Measurements from ENCODE around the gene ABCA4. TPM values are rescaled to one million over a fixed set of nuclear protein-coding genes. Genes with fewer than 3 reads are reported as not detected.

The ABCA4 gene
- total RNA-seq, 2 donors from 2014 or later, result 0.21 TPM

DNA sequence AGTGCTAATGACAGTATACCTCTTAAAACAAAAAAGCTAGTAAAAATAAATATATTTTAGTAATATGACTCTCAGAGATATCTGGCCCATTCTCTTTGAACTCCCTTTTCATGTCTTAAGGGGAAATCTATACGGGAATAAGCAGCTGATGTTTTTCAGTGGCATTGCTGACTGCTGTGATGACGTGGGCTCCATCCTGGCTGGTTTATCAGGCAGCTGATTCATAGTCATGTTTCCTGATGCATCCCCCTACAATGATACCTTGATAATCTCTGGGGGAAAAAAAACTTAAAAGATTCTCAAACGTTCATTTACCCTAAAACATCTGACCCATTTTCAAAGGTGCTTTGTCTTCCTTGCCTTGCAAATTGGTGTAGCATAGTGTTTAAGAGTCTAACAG, 53.8 kb downstream of the ABCA4 start:
- DNase-seq (no peak), ATAC-seq (no peak)
- intact Hi-C loops (cut with DNase I), result no loop called here

DNA sequence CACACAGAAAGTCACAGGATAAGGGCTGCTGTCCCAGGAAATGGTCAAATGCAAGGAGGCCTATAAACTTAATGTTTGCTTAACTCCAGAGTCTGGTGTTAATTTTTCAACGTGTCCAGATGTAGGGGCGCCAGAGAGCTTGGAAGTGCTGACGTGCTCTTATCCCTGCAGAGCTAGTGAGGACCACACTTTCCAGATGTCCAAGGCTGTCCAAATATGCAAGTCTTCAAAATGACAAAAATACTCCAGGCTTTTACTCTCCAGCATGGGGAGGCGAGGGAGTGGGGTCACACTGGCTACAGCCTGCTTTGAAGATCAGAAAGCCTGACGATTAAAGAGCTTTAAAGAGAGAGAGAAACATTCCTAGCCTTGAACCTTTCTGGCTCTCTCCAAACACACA, 57.6 kb downstream of the ABCA4 start:
- DNase-seq (peak; percentile 56), ATAC-seq (peak; percentile 74 to 76)
- intact Hi-C loops (cut with DNase I), result loop anchor here (5.0 kb wide), 2 partner anchors 174 to 179 kb away; partner anchors contain the start of gene ARHGAP29 (in 1 of the 2)

GRCh38 chr1:94061513-94062443, 59.2 kb downstream of the ABCA4 start:
- peak; percentile 87 to 89 for ATAC-seq
- intact Hi-C loops (cut with DNase I), result loop anchor here (1.0 to 5.0 kb wide), 3 partner anchors 176 to 275 kb away; partner anchors contain the start of gene ARHGAP29 (in 1 of the 2)
- DNase-seq, result peak; percentile 81

- intact Hi-C loops (cut with DNase I), result loop anchor here (1.0 to 5.0 kb wide), 3 partner anchors 177 to 276 kb away; partner anchors contain the start of gene ARHGAP29 (in 1 of the 2)
- ATAC-seq (no peak), DNase-seq (no peak)
Measured at GRCh38 chr1:94060720-94061119, 60.2 kb downstream of the ABCA4 start.

DNA sequence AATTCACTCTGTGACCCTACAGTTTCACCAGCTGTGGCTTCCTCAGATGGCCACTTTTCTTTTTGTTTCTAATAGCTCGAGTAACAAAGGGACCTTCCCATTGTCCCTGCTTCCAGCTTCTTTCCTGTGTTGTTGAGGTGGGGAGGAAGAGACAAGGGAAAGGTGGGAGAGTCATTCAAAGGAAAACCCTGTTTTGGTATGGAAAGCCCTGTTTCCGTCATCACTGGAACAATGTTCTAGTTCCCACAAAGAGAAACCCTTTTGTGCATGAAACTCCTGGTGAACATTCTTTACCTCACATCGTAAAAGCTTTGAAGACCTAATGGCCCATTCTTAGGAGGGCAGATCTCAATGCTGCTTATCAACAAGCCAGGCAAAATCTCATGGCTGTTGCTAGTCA, 62.2 kb downstream of the ABCA4 start:
- intact Hi-C loops (cut with DNase I), result no loop called here
- ATAC-seq (no peak), DNase-seq (no peak)

DNA sequence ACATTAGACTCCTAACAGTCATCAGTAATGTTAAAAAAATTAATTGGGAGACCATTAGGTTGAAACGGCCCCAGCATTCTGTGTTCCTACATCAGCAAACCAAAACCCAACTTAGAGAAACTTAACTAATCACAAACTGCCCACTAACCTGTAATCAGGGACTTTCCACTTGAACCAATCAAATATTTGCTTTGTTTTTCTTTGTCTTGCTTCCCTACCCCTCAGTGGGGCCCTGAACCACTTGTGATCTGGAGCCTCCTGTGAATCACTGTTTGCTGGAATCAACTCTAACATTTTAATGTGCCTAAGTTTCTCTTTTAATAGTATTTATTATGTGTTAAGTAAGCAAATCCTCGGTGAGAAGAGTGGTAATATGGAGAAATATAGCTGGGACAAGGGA, 64.0 kb downstream of the ABCA4 start:
- intact Hi-C loops (cut with DNase I), result no loop called here
- no peak for DNase-seq
- ATAC-seq, result no peak

DNA sequence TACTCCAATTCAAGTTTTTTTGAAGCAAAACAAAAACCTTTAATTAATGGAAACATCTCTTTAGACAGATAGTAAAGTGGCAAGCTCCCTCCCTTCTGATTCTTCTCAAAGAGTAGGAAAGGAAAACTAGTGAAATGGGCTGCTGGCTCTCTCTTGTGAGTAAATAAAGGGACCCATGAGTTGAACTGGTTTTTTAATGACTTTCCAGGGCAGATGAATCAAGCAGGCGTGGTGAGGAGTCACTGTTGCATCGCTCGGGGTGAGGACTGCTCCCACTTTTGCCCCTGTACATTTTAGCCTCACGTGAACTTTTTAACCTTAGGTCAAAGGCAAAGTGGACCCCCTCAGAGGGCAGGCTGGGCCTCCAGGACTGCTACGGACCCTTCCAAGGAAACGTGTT, 64.8 kb downstream of the ABCA4 start:
- intact Hi-C loops (cut with DNase I), result no loop called here
- ATAC-seq, result no peak
- DNase-seq, result no peak

DNA sequence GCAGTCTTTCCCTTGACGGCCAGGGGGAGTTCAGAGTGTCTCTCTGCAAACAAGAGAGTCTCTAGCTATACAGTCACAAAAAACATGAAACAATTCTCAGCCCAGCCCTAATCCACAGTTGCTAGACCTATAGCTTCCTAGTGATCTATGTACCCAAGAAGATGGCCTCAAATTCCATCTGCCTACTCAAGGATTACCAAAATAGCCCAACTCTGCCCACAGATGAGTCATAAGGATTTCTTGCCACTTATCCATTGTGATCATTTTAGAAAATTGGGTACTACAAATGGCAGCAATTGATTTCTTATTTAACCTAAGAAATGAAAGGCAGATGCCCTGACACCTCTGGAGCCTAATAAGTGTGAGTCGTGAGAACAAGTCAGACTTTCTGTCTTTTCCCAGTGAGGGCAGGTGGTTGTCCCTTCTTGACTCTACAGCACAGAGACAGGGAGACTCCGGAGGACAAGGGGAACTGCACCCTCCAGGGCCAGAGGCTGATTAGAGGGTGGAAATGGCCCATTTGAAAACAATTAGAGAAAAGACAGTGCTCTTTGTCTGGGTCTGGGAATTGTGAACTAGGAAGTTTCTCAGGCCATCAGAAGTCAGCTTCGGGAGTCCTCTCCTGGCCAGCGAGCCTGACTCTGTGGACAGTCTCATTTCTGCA, 65.4 kb downstream of the ABCA4 start:
- ATAC-seq (no peak), DNase-seq (no peak)
- intact Hi-C loops (cut with DNase I), result no loop called here

GRCh38 chr1:94050675-94051074, 70.3 kb downstream of the ABCA4 start:
- intact Hi-C loops (cut with DNase I), result no loop called here
- ATAC-seq (no peak), DNase-seq (no peak)

- no peak for ATAC-seq
- no peak for DNase-seq
- intact Hi-C loops (cut with DNase I), result no loop called here
Measured at GRCh38 chr1:94050254-94050653, 70.7 kb downstream of the ABCA4 start.

DNA sequence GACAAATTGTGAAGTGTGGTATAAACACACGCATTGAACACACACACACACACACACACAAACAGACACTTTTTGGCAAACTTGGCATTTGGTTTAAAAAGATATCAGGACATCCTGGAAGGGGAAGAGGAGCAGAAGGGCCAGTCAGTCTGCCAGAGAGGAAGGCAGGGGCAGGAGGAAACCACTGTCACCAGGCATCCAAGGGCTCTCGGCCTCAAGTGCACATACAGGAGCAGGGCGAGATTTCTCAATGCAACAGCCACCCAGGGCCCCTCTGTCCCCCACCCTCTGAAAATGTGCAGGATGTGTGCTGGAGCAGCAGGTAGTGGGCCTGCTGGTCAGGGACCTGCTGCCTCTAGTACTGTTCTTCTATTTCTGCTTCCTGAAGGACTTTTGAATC, 71.2 kb downstream of the ABCA4 start:
- no peak for ATAC-seq
- intact Hi-C loops (cut with DNase I), result loop anchor here in 1 of 2 donors (5.0 kb wide), 1 partner anchor 288 kb away; no protein-coding TSS in a partner anchor
- no peak for DNase-seq

DNA sequence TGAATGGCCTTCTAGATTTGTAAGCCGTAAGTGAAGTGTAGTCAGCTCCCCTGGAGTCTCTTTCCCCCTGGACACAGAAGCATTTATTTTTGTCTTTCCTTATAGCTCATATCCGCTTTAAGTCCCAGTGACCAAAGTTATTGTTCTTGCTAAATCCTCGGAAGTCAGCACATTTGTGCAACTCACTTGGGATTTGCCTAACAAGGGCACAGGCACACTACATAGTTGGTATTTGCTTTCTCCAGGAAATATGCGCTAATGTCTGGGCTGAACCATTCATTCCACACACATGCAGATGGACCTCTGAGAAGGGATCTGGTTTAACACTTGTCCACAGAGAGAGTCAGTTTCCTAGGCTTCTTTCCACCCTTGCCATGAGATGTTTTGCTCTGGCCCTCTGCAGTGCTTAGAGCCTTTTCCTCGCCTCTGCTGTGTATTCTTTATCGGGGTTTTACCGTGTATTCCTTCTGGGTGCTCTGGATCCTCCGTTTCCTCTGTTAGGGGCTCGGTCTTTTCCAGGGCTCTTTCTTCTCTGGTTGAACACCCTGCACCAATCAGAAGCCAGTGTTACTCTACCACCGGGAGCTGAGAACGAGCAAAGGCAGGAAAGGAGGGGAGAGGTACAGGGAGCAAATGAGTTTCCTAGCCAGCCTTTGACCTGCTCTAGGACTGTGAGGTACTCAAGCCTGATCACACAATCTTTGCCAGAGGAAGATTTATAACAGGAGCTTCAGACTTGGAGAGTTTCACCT, 72.4 kb downstream of the ABCA4 start:
- DNase-seq, result no peak
- intact Hi-C loops (cut with DNase I), result loop anchor here in 1 of 2 donors (5.0 kb wide), 1 partner anchor 289 kb away; no protein-coding TSS in a partner anchor
- ATAC-seq, result peak; percentile 3 to 67

- DNase-seq (no peak), ATAC-seq (no peak)
- intact Hi-C loops (cut with DNase I), result loop anchor here in 1 of 2 donors (5.0 kb wide), 1 partner anchor 289 kb away; no protein-coding TSS in a partner anchor
Measured at GRCh38 chr1:94047949-94048348, 73.0 kb downstream of the ABCA4 start.

GRCh38 chr1:94045465-94046056, 75.4 kb downstream of the ABCA4 start:
- ATAC-seq (peak; percentile 89 to 94), DNase-seq (peak; percentile 92)
- intact Hi-C loops (cut with DNase I), result loop anchor here (2.0 to 5.0 kb wide), 2 partner anchors 281 to 292 kb away; no protein-coding TSS in a partner anchor

DNA sequence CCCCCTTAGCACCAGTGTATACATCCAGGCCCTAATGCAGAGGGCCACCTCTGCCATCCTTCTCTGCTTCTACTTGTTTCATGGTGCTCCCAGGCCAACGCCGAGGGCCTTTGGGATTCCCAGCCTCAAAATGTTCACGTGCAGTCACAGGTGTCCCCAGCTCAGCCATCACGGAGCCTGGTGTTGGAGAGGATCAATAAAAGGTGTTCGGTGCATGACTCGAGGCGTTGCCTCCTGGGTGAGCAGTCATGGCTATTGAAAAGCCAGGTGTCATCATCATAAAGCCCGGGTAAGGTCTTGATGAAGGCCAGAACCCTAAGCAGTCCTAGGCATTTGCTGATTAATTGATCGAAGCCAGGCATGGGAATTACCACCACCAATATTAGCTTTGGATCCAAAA, 76.1 kb downstream of the ABCA4 start:
- ATAC-seq, result no peak
- no peak for DNase-seq
- intact Hi-C loops (cut with DNase I), result loop anchor here (2.0 to 5.0 kb wide), 2 partner anchors 282 to 292 kb away; no protein-coding TSS in a partner anchor

GRCh38 chr1:94044290-94044790, 76.6 kb downstream of the ABCA4 start:
- intact Hi-C loops (cut with DNase I), result loop anchor here in 1 of 2 donors (2.0 kb wide), 1 partner anchor 282 kb away; no protein-coding TSS in a partner anchor
- ATAC-seq, result peak; percentile 42 to 54

GRCh38 chr1:94043738-94044289, 77.1 kb downstream of the ABCA4 start:
- intact Hi-C loops (cut with DNase I), result loop anchor here in 1 of 2 donors (2.0 kb wide), 1 partner anchor 283 kb away; no protein-coding TSS in a partner anchor
- no peak for DNase-seq
- no peak for ATAC-seq

More at GRCh38 chr1:94044290-94044790, 76.6 kb downstream of the ABCA4 start:
- DNase-seq, result peak; percentile 82

GRCh38 chr1:94042388-94042787, 78.6 kb downstream of the ABCA4 start:
- intact Hi-C loops (cut with DNase I), result no loop called here
- ATAC-seq (no peak), DNase-seq (no peak)
